Measurements from ENCODE around the gene OR52N2. TPM values are rescaled to one million over a fixed set of nuclear protein-coding genes. Genes with fewer than 3 reads are reported as not detected.

The OR52N2 gene
- total RNA-seq, 2 experiments from 2014 or later = not detected

GRCh38 chr11:5791165-5791564, 17.6 kb upstream of the OR52N2 start, which contains the start of gene OR52N1:
Gene OR52N1 (minus strand): TSS chr11:5791265. CDS start chr11:5788816, 2,449 bp downstream.
- Histone ChIP-seq H2AFZ (ENCODE audit: low read length) (no peak within 1 kb of the TSS), H3K9me3 (ENCODE audit: low read length) (no peaks in the 10 kb centered on the region), H3K4me2 (ENCODE audit: low read length) (no peak within 1 kb of the TSS), H3K79me2 (ENCODE audit: insufficient read depth, low read depth, low read length) (no peaks in the 10 kb centered on the region), H3K27ac (ENCODE audit: low read depth, low read length, poor library complexity, severe bottlenecking) (no peak within 1 kb of the TSS), H3K36me3 (ENCODE audit: insufficient read depth, low read length) (no peaks in the 10 kb centered on the region), H3K4me1 (ENCODE audit: insufficient read depth, low read length, poor library complexity, severe bottlenecking) (no peaks in the 10 kb centered on the region), H3K4me3 (ENCODE audit: low read depth, low read length, poor library complexity, severe bottlenecking) (no peak within 1 kb of the TSS), H4K20me1 (ENCODE audit: insufficient read depth, low read length) (no peaks in the 10 kb centered on the region), H3K9me2 (ENCODE audit: insufficient read depth, low read length) (no peaks in the 10 kb centered on the region)
- DNase-seq (ENCODE audit: low spot score) = no peak
- TF ChIP-seq, protein P1, sequence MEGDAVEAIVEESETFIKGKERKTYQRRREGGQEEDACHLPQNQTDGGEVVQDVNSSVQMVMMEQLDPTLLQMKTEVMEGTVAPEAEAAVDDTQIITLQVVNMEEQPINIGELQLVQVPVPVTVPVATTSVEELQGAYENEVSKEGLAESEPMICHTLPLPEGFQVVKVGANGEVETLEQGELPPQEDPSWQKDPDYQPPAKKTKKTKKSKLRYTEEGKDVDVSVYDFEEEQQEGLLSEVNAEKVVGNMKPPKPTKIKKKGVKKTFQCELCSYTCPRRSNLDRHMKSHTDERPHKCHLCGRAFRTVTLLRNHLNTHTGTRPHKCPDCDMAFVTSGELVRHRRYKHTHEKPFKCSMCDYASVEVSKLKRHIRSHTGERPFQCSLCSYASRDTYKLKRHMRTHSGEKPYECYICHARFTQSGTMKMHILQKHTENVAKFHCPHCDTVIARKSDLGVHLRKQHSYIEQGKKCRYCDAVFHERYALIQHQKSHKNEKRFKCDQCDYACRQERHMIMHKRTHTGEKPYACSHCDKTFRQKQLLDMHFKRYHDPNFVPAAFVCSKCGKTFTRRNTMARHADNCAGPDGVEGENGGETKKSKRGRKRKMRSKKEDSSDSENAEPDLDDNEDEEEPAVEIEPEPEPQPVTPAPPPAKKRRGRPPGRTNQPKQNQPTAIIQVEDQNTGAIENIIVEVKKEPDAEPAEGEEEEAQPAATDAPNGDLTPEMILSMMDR (conservative IDR thresholded peaks at IDR 0.05; ENCODE audit: low read length) = no peak
- no peak for TF ChIP-seq EZH2phosphoT487 (IDR thresholded peaks at IDR 0.05; ENCODE audit: borderline replicate concordance, low read depth, low read length)
- ChIA-PET CTCF (ENCODE audit: unreplicated experiment) (no interaction called here), POLR2A (interaction anchor here (0.6 kb wide), 1 partner anchor 110 kb away, joined by 3 read pairs; no protein-coding TSS in a partner anchor)
- intact Hi-C loops (cut with micrococcal nuclease; ENCODE audit: unreplicated experiment) = no loop called here
- BruUV-seq (replicated peaks) = no TSS peak

GRCh38 chr11:5796541-5796940, 12.2 kb upstream of the OR52N2 start:
- BruUV-seq (replicated peaks) = no TSS peak
- no peaks in the 10 kb centered on the region for H4K20me1 ChIP-seq (ENCODE audit: insufficient read depth, low read length)
- intact Hi-C loops (cut with micrococcal nuclease; ENCODE audit: unreplicated experiment) = no loop called here
- TF ChIP-seq EZH2phosphoT487 (IDR thresholded peaks at IDR 0.05; ENCODE audit: borderline replicate concordance, low read depth, low read length) = no peak
- TF ChIP-seq, protein P1 (conservative IDR thresholded peaks at IDR 0.05; ENCODE audit: low read length) = no peak
- no peaks in the 10 kb centered on the region for H3K36me3 ChIP-seq (ENCODE audit: insufficient read depth, low read length)
- no peaks in the 10 kb centered on the region for H3K4me1 ChIP-seq (ENCODE audit: insufficient read depth, low read length, poor library complexity, severe bottlenecking)
- H3K4me2 ChIP-seq (ENCODE audit: low read length) = no peak overlapping the region
- no peaks in the 10 kb centered on the region for H3K9me2 ChIP-seq (ENCODE audit: insufficient read depth, low read length)
- H2AFZ ChIP-seq (ENCODE audit: low read length) = no peak overlapping the region
- ChIA-PET POLR2A (interaction anchor here (0.7 kb wide), 2 partner anchors 59 to 1169 kb away, joined by 3 to 4 read pairs; no protein-coding TSS in a partner anchor), CTCF (ENCODE audit: unreplicated experiment) (no interaction called here)
- no peaks in the 10 kb centered on the region for H3K79me2 ChIP-seq (ENCODE audit: insufficient read depth, low read depth, low read length)
- no peaks in the 10 kb centered on the region for H3K9me3 ChIP-seq (ENCODE audit: low read length)
- H3K4me3 ChIP-seq (ENCODE audit: low read depth, low read length, poor library complexity, severe bottlenecking) = no peak overlapping the region
- no peak overlapping the region for H3K27ac ChIP-seq (ENCODE audit: low read depth, low read length, poor library complexity, severe bottlenecking)
- no peak for DNase-seq (ENCODE audit: low spot score)

DNA sequence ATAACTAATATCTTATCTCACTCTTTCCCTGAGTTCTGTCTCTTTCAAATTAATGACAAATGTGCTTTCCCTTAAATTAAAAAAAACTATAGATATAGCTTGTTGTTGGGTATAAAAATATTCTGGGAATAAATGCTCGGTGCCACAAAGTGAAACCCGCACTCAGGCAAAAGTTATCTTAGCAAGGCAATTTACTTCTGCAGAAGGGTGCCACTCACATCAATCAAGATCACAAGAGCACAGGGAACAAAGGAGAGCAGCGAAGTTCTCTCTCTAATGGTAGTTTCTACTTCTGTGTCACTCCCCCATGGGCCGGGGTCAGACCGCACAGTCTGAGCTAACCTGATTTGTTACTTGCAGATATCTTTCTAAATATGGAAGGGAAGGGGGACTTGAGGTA, 4.7 kb upstream of the OR52N2 start:
- no peak overlapping the region for H2AFZ ChIP-seq (ENCODE audit: low read length)
- ChIA-PET CTCF (ENCODE audit: unreplicated experiment) (no interaction called here), POLR2A (no interaction called here)
- H3K79me2 ChIP-seq (ENCODE audit: insufficient read depth, low read depth, low read length) = no peaks in the 10 kb centered on the region
- no peaks in the 10 kb centered on the region for H3K36me3 ChIP-seq (ENCODE audit: insufficient read depth, low read length)
- H3K9me3 ChIP-seq (ENCODE audit: low read length) = no peaks in the 10 kb centered on the region
- H3K27ac ChIP-seq (ENCODE audit: low read depth, low read length, poor library complexity, severe bottlenecking) = no peak overlapping the region
- no TSS peak for BruUV-seq (replicated peaks)
- H3K4me2 ChIP-seq (ENCODE audit: low read length) = no peak overlapping the region
- no peak overlapping the region for H3K4me3 ChIP-seq (ENCODE audit: low read depth, low read length, poor library complexity, severe bottlenecking)
- TF ChIP-seq, protein P1 (conservative IDR thresholded peaks at IDR 0.05; ENCODE audit: low read length) = no peak
- no peak for TF ChIP-seq EZH2phosphoT487 (IDR thresholded peaks at IDR 0.05; ENCODE audit: borderline replicate concordance, low read depth, low read length)
- H3K9me2 ChIP-seq (ENCODE audit: insufficient read depth, low read length) = no peaks in the 10 kb centered on the region
- no peaks in the 10 kb centered on the region for H4K20me1 ChIP-seq (ENCODE audit: insufficient read depth, low read length)
- H3K4me1 ChIP-seq (ENCODE audit: insufficient read depth, low read length, poor library complexity, severe bottlenecking) = no peaks in the 10 kb centered on the region
- intact Hi-C loops (cut with micrococcal nuclease; ENCODE audit: unreplicated experiment) = no loop called here
- no peak for DNase-seq (ENCODE audit: low spot score)

Data from OCI-LY7 (cell line).